Islet precursor cell (in vitro differentiated cells): ENCODE results near the gene TMEM50A.
"Not testable (repeated sequence)": the region's sequence is repeated elsewhere in the genome, so short reads cannot be mapped to it uniquely, and the experiment has no call there.

Source experiments
- DNase-seq: peaks from one replicate; pipeline ENCODE4 v3.0.0-alpha.2; 2018

TMEM50A gene

GRCh38 chr1:25389721-25390120 lies 51.6 kb downstream of the TMEM50A start:
- not testable (repeated sequence) for DNase-seq

- DNase-seq, result no peak
Observed at GRCh38 chr1:25392841-25393240, 54.7 kb downstream of the TMEM50A start.

DNA sequence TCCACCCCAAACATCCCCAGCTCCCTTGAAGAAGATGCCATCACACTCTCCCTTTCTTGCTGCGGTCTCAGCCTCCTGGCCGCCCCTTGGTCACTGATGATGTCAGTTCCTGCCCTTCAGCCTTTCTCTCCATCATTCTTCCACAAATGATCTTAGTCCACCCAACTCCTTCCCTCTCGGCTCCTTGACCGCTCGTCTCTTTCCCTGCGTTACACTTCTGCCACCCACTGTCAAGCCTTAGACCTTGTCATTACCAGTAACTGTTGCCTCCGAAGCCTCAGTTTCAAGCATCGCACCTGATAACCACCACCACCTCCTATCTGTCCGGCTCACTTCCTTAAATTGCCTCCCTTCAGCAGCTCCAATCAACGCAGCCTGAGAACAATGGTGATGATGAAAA lies 59.4 kb downstream of the TMEM50A start:
- DNase-seq, result not testable (repeated sequence)

- DNase-seq, result not testable (repeated sequence)
Observed at GRCh38 chr1:25398079-25398478, 59.9 kb downstream of the TMEM50A start.

GRCh38 chr1:25402947-25403803 lies 65.0 kb downstream of the TMEM50A start:
- not testable (repeated sequence) for DNase-seq

DNA sequence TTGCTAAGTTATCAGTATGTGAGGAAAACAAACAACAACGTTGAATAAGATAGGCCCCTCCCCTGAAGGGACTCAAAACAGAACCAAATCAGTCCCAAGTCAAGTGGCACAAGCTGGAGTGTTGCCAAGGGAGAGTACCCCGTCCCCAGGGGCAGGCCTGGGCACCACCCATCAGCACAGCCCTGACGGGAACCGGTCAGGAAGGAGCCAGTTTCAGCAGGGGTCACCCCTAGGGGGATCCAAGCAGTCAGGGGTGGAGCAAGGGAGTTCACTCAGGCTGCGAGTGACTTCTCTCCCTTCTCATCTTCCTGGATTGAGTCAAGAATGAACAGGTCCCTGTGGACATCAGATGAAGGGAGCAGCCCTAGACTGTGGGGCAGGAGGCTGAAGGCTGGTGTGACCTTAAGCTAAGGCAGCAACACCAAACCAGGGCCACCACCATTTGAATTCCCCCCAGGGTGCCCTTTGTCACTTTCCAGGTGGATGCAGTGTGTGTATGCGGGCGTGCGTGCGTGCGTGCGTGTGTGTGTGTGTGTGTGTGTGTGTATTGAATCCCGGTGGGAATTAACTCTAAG lies 67.7 kb downstream of the TMEM50A start:
- not testable (repeated sequence) for DNase-seq

- not testable (repeated sequence) for DNase-seq
Observed at GRCh38 chr1:25409641-25410427, 71.7 kb downstream of the TMEM50A start.
